ENCODE measurements around the gene ACP5.
"Not testable (repeated sequence)": the region's sequence is repeated elsewhere in the genome, so short reads cannot be mapped to it uniquely, and the experiment has no call there.

DNA sequence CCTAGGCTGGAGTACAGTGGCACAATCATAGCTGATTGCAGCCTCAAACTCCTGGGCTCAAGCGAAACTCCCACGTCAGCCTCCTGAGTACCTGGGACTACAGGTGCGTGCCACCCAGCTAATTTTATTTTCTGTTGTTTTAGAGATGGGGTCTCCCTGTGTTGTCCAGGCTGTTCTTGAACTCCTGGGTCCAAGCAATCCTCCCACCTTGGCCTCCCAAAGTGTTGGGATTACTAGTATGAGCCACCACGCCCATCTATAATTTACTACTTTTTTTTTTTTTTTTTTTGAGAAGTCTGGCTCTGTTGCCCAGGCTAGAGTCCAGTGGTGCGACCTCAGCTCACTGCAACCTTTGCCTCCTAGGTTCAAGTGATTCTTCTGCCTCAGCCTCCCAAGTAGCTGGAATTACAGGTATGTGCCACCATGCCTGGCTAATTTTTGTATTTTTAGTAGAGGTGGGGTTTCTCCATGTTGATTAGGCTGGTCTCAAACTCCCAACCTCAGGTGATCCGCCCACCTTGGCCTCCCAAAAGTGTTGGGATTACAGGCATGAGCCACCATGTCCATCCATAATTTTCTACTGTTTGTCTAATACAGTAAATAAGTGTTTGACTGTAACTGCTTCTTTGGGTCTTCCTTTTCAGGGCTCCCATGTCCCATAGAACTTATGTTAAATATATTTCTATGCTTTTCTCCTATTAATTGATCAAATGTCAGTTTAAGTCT, 13.2 kb downstream of the ACP5 start:
- TF ChIP-seq, protein P1, sequence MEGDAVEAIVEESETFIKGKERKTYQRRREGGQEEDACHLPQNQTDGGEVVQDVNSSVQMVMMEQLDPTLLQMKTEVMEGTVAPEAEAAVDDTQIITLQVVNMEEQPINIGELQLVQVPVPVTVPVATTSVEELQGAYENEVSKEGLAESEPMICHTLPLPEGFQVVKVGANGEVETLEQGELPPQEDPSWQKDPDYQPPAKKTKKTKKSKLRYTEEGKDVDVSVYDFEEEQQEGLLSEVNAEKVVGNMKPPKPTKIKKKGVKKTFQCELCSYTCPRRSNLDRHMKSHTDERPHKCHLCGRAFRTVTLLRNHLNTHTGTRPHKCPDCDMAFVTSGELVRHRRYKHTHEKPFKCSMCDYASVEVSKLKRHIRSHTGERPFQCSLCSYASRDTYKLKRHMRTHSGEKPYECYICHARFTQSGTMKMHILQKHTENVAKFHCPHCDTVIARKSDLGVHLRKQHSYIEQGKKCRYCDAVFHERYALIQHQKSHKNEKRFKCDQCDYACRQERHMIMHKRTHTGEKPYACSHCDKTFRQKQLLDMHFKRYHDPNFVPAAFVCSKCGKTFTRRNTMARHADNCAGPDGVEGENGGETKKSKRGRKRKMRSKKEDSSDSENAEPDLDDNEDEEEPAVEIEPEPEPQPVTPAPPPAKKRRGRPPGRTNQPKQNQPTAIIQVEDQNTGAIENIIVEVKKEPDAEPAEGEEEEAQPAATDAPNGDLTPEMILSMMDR (IDR thresholded peaks at IDR 0.05): not testable (repeated sequence)
- TF ChIP-seq POLR2A, POLR2AphosphoS5 (IDR thresholded peaks at IDR 0.05): not testable (repeated sequence)
